Kasumi-1 (cell line): ENCODE results near the gene ADARB2.
"Not testable (repeated sequence)": the region's sequence is repeated elsewhere in the genome, so short reads cannot be mapped to it uniquely, and the experiment has no call there.

ENCODE experiments used
- DNase-seq, 2 experiments: peaks; one replicate each; lab custom pipeline; 2025; lab: John Stamatoyannopoulos, UW

The ADARB2 gene

GRCh38 chr10:1408651-1409367, 328.5 kb downstream of the ADARB2 start:
- DNase-seq = no peak

DNA sequence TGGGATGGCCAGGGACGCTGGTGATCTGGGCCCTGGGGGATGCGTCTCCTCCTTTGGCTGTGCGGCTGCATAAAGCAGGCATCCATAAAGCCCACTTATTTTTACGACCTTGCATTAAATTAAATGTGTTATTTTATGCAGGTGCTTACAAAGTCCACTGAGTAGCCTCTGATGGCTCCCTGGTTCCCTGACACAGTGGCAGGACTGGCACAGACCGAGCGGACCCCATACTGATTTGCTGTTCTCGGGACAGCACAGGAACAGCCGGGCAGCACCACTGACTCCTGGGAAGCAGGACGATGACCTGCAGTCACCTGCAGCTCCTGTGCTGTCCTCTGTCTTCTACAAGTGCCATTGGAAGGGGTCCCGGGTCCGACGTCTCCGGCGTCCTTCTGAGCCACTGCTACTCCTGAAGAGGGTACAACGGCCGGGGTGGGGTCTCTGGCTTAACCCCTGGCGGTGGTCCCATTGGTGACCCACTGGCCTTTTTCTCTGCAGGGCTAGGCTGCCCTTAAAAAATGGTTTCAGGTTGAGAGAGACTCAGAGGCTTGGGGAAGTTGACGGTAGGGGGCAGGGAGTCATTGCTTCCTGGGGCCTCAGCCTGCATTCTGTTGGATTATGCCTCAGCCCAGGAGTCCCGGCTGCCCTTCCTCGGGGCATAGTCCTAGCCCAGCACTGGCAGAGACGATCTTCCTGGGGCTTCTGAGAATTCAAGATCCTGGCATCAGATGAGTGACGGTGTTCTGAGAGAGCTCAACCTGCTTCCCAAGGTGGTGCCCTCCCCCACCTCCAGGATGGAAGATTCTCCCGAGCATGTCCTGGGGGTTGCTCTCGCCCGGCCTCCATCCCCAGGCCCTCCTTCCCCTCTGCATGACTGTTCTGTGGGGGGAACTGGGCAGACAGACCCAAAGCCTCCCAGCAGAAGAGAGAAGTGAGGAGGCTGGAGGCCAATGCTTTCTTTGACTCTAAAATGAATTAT, 330.1 kb downstream of the ADARB2 start:
- DNase-seq = peak; percentile 21 to 39

DNA sequence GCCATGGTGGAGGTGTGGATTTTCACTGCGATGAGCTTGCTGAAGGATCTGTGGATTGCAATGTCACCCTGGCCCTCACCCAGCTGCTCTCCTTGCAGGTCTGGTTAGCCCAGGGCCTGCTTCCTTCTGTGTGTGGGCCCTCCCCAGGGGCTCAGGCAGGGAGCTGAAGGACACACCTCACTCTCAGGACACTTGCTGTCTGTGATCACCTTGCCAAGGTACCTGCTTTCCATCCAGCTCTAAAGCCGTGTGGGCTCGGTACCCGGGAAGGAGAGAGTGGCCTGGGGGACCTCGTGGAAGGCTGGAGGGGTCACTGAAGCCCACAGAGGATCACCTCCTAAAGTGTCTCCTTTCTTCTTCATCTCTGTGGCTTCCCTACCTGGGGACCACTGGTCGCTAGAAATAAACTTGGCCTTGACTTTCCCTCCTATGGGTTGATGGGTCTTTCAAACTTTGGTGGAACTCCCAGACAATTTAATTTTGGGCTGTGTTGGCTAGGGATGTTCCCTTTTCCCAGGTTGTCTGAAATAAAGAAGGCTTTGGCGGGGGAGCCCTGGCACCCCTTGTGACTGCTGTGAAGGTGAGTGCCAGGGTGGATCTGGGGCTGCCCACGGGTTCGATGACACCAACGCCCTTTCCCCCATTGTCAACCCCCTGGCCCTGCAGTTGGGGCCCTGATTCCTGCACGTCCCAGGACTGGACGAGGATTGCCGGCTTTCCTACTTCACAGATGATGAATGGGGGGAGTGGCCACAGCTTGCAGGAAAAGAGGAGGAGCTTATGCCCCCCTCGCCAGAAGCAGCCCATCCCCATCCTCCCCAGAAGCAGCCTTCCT, 331.0 kb downstream of the ADARB2 start:
- no peak for DNase-seq

GRCh38 chr10:1404323-1405260, 332.7 kb downstream of the ADARB2 start:
- no peak for DNase-seq

- DNase-seq = peak in 1 of 2 experiments; percentile 12
Observed at GRCh38 chr10:1403508-1404322, 333.6 kb downstream of the ADARB2 start.

- no peak for DNase-seq
Observed at GRCh38 chr10:1402816-1403507, 334.4 kb downstream of the ADARB2 start.

- DNase-seq = no peak
Observed at GRCh38 chr10:1402016-1402770, 335.1 kb downstream of the ADARB2 start.

GRCh38 chr10:1401071-1401965, 336.0 kb downstream of the ADARB2 start:
- DNase-seq = no peak

- DNase-seq = no peak
Observed at GRCh38 chr10:1400101-1401070, 336.9 kb downstream of the ADARB2 start.

GRCh38 chr10:1399431-1400100, 337.8 kb downstream of the ADARB2 start:
- no peak for DNase-seq

DNA sequence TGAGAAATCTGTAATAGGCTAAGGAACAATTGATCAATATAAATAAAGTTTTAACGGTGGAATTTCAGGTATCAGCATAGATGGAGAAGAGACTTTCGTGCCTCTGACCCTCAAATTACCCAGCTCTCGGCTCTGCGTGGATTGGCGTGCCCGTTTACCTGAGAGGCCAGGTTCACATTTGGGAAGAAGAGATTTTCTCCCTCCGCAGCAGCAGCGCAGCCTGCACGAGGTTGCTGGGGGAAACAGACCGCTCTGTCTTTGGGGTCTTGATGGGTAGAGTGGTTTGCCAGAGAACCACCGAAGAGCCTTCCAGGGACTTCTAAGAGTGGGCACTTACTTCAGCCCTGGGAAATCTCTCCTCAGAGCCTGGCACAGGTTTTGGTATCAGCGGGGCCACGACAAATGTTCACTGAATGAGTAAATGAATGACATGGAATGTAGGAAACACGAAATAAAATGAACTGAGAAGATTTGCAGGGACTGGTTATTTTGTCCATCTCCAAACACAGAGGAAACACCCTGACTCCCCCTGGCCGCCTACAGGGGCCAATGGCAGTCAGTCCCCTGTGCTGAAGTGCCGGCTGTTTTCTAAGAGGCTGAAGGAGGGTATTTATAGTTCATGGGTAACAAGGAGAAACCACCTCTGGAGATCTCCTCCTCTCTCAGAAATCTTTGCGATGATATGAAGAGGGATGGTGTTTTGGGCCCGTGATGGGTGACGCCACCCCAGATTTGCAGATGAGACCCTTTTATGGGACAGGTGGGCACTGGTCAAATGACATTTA, 338.5 kb downstream of the ADARB2 start:
- DNase-seq = no peak

- not testable (repeated sequence) for DNase-seq
Observed at GRCh38 chr10:1398116-1398515, 339.2 kb downstream of the ADARB2 start.

- DNase-seq = no peak
Observed at GRCh38 chr10:1396297-1396635, 341.1 kb downstream of the ADARB2 start.

- DNase-seq = no peak
Observed at GRCh38 chr10:1395481-1396296, 341.6 kb downstream of the ADARB2 start.
